Measurements from ENCODE around the gene TMEM179. TPM values are rescaled to one million over a fixed set of nuclear protein-coding genes. Genes with fewer than 3 reads are reported as not detected.

Gene TMEM179
- total and polyA plus RNA-seq, 2 of the 13 experiments (the other 11 are each of a cell fraction or from before 2014, with no cell fraction given): not detected

DNA sequence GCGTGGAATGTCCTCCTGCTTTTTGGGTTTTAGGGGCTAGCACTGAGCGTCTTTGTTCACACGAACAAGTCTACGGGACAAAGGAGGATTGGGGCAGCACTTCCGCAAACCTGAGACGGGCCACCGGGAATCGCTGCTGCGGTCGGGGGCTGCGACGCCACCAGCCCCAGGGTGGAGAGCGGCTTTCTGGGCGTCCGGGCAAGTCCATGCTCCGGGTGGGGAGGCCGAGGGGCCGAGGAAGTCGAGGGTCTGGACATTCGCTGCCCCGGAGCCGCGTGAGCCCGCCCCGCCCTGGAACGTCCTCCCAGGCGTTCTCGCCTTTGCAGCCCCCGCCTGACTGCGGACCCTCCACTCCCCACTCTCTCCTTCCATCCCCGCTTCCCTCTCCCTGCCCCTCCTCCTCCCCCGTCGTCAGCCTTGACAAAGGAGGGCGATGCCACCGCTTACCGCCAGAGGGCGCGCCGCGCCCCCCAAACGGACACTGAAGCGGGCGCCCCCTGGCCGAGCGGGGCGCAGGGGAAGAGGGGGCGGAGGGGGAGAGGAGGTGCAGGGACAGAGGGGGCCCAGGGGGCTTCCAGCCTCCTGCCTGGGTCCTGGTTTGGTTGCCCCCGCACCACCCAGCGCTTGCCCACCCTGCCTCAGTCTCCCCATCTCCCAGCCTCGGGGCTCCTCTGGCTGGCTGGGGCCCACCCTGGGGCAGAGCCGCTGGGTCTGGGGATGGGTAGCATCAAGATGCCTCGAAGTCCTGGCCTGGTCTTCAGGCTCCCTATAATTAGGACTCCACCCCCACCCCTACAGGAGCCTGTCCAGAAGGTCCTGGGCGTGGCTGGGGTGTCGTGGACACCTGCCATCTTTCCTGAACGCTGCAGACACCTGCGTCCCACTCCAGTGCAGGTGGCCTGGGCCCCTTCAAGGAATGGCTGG lies 45.7 kb upstream of the TMEM179 start (continued):
- TF ChIP-seq ZFAT (CRISPR knock-in tag; conservative IDR thresholded peaks at IDR 0.05) (no peak), NFYC (CRISPR knock-in tag; IDR thresholded peaks at IDR 0.05) (peak; percentile 19; the same call in 1 of the 2 replicates), ETV6 (CRISPR knock-in tag; conservative IDR thresholded peaks at IDR 0.05) (no peak), SMYD3 (CRISPR knock-in tag; IDR thresholded peaks at IDR 0.05) (no peak), ZBTB7A (CRISPR knock-in tag; IDR thresholded peaks at IDR 0.05) (peak; percentile 57; the same call in 1 of the 2 replicates), KDM4B (CRISPR knock-in tag; IDR thresholded peaks at IDR 0.05) (0 out of 2 replicates have a peak, but pooled peaks have one; percentile 24), GATA4 (IDR thresholded peaks at IDR 0.05; ENCODE audit: borderline replicate concordance, low read depth) (no peak), ZSCAN25 (CRISPR knock-in tag; IDR thresholded peaks at IDR 0.05) (peak; percentile 91), ZBTB7B (CRISPR knock-in tag; IDR thresholded peaks at IDR 0.05) (peak; percentile 79), CAMTA2 (CRISPR knock-in tag; IDR thresholded peaks at IDR 0.05; ENCODE audit: borderline replicate concordance) (0 out of 2 replicates have a peak, but pooled peaks have one; percentile 46), KAT7 (CRISPR knock-in tag; IDR thresholded peaks at IDR 0.05; ENCODE audit: borderline replicate concordance) (0 out of 2 replicates have a peak, but pooled peaks have one; percentile 57), TARDBP (CRISPR knock-in tag; IDR thresholded peaks at IDR 0.05) (peak; percentile 53; the same call in 1 of the 2 replicates), ZNF547 (CRISPR knock-in tag; IDR thresholded peaks at IDR 0.05) (peak; percentile 63; the same call in 1 of the 2 replicates), SALL1 (CRISPR knock-in tag; IDR thresholded peaks at IDR 0.05) (peak; percentile 28; the same call in 1 of the 2 replicates), SOX5 (CRISPR knock-in tag; IDR thresholded peaks at IDR 0.05; ENCODE audit: borderline replicate concordance) (peak; percentile 24; the same call in 1 of the 2 replicates), NR2C2 (CRISPR knock-in tag; IDR thresholded peaks at IDR 0.05; ENCODE audit: borderline replicate concordance) (no peak)
- TF ChIP-seq, protein P1, sequence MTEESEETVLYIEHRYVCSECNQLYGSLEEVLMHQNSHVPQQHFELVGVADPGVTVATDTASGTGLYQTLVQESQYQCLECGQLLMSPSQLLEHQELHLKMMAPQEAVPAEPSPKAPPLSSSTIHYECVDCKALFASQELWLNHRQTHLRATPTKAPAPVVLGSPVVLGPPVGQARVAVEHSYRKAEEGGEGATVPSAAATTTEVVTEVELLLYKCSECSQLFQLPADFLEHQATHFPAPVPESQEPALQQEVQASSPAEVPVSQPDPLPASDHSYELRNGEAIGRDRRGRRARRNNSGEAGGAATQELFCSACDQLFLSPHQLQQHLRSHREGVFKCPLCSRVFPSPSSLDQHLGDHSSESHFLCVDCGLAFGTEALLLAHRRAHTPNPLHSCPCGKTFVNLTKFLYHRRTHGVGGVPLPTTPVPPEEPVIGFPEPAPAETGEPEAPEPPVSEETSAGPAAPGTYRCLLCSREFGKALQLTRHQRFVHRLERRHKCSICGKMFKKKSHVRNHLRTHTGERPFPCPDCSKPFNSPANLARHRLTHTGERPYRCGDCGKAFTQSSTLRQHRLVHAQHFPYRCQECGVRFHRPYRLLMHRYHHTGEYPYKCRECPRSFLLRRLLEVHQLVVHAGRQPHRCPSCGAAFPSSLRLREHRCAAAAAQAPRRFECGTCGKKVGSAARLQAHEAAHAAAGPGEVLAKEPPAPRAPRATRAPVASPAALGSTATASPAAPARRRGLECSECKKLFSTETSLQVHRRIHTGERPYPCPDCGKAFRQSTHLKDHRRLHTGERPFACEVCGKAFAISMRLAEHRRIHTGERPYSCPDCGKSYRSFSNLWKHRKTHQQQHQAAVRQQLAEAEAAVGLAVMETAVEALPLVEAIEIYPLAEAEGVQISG (CRISPR knock-in tag; IDR thresholded peaks at IDR 0.05): 0 out of 2 replicates have a peak, but pooled peaks have one; percentile 23
- TF ChIP-seq, protein P2, sequence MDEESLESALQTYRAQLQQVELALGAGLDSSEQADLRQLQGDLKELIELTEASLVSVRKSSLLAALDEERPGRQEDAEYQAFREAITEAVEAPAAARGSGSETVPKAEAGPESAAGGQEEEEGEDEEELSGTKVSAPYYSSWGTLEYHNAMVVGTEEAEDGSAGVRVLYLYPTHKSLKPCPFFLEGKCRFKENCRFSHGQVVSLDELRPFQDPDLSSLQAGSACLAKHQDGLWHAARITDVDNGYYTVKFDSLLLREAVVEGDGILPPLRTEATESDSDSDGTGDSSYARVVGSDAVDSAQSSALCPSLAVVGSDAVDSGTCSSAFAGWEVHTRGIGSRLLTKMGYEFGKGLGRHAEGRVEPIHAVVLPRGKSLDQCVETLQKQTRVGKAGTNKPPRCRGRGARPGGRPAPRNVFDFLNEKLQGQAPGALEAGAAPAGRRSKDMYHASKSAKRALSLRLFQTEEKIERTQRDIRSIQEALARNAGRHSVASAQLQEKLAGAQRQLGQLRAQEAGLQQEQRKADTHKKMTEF (CRISPR knock-in tag; IDR thresholded peaks at IDR 0.05): 0 out of 2 replicates have a peak, but pooled peaks have one; percentile 47
- TF ChIP-seq, protein P3, sequence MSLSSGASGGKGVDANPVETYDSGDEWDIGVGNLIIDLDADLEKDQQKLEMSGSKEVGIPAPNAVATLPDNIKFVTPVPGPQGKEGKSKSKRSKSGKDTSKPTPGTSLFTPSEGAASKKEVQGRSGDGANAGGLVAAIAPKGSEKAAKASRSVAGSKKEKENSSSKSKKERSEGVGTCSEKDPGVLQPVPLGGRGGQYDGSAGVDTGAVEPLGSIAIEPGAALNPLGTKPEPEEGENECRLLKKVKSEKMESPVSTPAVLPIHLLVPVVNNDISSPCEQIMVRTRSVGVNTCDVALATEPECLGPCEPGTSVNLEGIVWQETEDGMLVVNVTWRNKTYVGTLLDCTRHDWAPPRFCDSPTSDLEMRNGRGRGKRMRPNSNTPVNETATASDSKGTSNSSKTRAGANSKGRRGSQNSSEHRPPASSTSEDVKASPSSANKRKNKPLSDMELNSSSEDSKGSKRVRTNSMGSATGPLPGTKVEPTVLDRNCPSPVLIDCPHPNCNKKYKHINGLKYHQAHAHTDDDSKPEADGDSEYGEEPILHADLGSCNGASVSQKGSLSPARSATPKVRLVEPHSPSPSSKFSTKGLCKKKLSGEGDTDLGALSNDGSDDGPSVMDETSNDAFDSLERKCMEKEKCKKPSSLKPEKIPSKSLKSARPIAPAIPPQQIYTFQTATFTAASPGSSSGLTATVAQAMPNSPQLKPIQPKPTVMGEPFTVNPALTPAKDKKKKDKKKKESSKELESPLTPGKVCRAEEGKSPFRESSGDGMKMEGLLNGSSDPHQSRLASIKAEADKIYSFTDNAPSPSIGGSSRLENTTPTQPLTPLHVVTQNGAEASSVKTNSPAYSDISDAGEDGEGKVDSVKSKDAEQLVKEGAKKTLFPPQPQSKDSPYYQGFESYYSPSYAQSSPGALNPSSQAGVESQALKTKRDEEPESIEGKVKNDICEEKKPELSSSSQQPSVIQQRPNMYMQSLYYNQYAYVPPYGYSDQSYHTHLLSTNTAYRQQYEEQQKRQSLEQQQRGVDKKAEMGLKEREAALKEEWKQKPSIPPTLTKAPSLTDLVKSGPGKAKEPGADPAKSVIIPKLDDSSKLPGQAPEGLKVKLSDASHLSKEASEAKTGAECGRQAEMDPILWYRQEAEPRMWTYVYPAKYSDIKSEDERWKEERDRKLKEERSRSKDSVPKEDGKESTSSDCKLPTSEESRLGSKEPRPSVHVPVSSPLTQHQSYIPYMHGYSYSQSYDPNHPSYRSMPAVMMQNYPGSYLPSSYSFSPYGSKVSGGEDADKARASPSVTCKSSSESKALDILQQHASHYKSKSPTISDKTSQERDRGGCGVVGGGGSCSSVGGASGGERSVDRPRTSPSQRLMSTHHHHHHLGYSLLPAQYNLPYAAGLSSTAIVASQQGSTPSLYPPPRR (CRISPR knock-in tag; IDR thresholded peaks at IDR 0.05; ENCODE audit: borderline replicate concordance): no peak

Measured in HepG2 (cell line).